NT2/D1 (cell line): ENCODE data around the gene RNGTT.

Experiments
- SUZ12 ChIP-seq: IDR thresholded peaks from 2 replicates; pipeline ENCODE4 v1.6.1; 2011; ENCODE audit not compliant: insufficient read length, insufficient read depth; ENCODE audit errors: extremely low read depth
- YY1 ChIP-seq: IDR thresholded peaks from 2 replicates; pipeline ENCODE4 v1.6.1; 2011; ENCODE audit not compliant: insufficient read length, insufficient read depth
- ZNF274 ChIP-seq: IDR thresholded peaks from 2 replicates; pipeline ENCODE4 v1.6.1; 2011; ENCODE audit warnings: mild to moderate bottlenecking, low read depth, low read length

- TF ChIP-seq ZNF274: no peak
- TF ChIP-seq YY1: no peak
- no peak for TF ChIP-seq SUZ12
These were observed 351.7 kb downstream of the RNGTT start for GRCh38 chr6:88611721-88612120.
